Measurements from ENCODE around the gene ASXL2. TPM values are rescaled to one million over a fixed set of nuclear protein-coding genes. Genes with fewer than 3 reads are reported as not detected.

Gene ASXL2
- total RNA-seq, 4 donors from 2014 or later: 19.2 to 23.5 (median 20.4) TPM

DNA sequence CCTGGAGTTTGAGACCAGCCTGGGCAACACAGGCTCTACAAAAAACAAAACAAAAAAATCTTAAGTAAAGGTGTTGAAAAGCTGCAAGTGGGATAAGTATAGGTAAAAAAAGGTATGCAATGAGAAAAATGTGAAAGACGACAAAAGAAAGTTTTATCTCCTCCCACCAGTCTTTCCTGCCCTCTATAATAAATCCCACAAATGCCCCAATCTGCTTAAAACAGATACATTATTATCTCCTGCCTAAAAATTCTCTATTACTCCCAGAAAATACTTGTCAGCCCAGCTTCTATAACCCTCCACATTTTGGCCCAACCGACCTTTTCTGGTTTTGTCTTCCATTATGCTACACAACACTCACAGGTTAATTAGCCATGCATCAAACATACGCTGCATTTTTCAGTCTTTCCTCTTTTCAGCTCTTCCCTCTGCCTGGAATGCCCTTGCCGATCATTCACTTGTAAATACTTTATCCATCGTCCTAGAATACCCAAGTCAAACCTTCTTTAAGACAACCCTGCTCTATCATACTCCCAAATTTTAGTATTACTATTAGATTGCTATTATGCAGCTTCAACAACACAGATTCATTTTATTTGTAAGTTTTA, 10.8 kb downstream of the ASXL2 start:
- no peak for TF ChIP-seq POLR2A (IDR thresholded peaks at IDR 0.05)
- TF ChIP-seq, protein P1, sequence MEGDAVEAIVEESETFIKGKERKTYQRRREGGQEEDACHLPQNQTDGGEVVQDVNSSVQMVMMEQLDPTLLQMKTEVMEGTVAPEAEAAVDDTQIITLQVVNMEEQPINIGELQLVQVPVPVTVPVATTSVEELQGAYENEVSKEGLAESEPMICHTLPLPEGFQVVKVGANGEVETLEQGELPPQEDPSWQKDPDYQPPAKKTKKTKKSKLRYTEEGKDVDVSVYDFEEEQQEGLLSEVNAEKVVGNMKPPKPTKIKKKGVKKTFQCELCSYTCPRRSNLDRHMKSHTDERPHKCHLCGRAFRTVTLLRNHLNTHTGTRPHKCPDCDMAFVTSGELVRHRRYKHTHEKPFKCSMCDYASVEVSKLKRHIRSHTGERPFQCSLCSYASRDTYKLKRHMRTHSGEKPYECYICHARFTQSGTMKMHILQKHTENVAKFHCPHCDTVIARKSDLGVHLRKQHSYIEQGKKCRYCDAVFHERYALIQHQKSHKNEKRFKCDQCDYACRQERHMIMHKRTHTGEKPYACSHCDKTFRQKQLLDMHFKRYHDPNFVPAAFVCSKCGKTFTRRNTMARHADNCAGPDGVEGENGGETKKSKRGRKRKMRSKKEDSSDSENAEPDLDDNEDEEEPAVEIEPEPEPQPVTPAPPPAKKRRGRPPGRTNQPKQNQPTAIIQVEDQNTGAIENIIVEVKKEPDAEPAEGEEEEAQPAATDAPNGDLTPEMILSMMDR (IDR thresholded peaks at IDR 0.05): no peak
- no peak overlapping the region for H3K4me3 ChIP-seq (replicated peaks in 1 of 3)
- no peaks in the 10 kb centered on the region for H3K36me3 ChIP-seq
- H3K4me1 ChIP-seq: peaks cover 0 to 6% of the 10 kb centered on the region in 2 donors
- intact Hi-C loops (cut with DNase I): no loop called here
- no peak overlapping the region for H3K27ac ChIP-seq
- WGBS, 2 donors: 69 to 73% methylated on average over 5 of the region's 5 CpGs
- H3K9me3 ChIP-seq: no peaks in the 10 kb centered on the region
- DNase-seq: no peak
- no peaks in the 10 kb centered on the region for H3K27me3 ChIP-seq

- Histone ChIP-seq H3K36me3 (no peaks in the 10 kb centered on the region), H3K27ac (no peak overlapping the region), H3K4me1 (peaks cover 4 to 19% of the 10 kb centered on the region in 2 donors), H3K4me3 (replicated peaks in 1 of 3) (no peak overlapping the region), H3K27me3 (no peaks in the 10 kb centered on the region), H3K9me3 (no peaks in the 10 kb centered on the region)
- DNase-seq: no peak
- WGBS, 2 donors: 98 to 99% methylated on average over 9 of the region's 9 CpGs
- intact Hi-C loops (cut with DNase I): no loop called here
- no peak for TF ChIP-seq POLR2A (IDR thresholded peaks at IDR 0.05)
- TF ChIP-seq, protein P1 (IDR thresholded peaks at IDR 0.05): no peak
Observed at GRCh38 chr2:25856377-25856776, 21.9 kb downstream of the ASXL2 start.

- Histone ChIP-seq H3K27ac (no peak overlapping the region), H3K36me3 (no peaks in the 10 kb centered on the region), H3K4me1 (peaks cover 4 to 19% of the 10 kb centered on the region in 2 donors), H3K9me3 (no peaks in the 10 kb centered on the region), H3K27me3 (no peaks in the 10 kb centered on the region), H3K4me3 (replicated peaks in 1 of 3) (no peak overlapping the region)
- no peak for DNase-seq
- TF ChIP-seq, protein P1 (IDR thresholded peaks at IDR 0.05): no peak
- no peak for TF ChIP-seq POLR2A (IDR thresholded peaks at IDR 0.05)
- intact Hi-C loops (cut with DNase I): no loop called here
- WGBS, 2 donors: 94 to 95% methylated on average over 3 of the region's 3 CpGs
Observed at GRCh38 chr2:25855065-25855464, 23.2 kb downstream of the ASXL2 start.

DNA sequence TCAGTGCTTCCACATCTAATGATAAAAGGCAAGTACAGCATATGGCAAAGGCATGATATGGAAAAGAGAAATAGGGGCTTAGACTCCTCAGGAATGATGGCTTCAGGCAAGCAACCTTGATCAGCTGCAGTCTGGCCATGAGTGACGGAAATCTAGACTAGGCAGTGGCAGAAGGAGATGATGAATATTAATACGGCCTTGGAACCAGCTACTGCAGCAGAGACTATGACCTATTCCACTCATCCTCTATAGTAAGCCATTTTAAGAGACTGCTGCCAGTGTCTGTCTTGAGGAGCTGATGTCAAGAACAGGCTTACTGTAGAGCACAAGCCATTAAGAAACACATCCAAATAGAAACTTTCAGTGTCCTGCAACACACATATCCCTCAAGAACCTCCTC, 23.7 kb downstream of the ASXL2 start:
- Histone ChIP-seq H3K27ac (no peak overlapping the region), H3K4me1 (peaks cover 4 to 19% of the 10 kb centered on the region in 2 donors), H3K27me3 (no peaks in the 10 kb centered on the region), H3K36me3 (no peaks in the 10 kb centered on the region), H3K4me3 (replicated peaks in 1 of 3) (no peak overlapping the region), H3K9me3 (no peaks in the 10 kb centered on the region)
- WGBS, 2 donors: 91 to 96% methylated on average over 2 of the region's 2 CpGs
- DNase-seq: no peak
- intact Hi-C loops (cut with DNase I): loop anchor here (5.0 kb wide), 1 partner anchor 288 kb away; no protein-coding TSS in a partner anchor
- TF ChIP-seq, protein P1 (IDR thresholded peaks at IDR 0.05): no peak
- no peak for TF ChIP-seq POLR2A (IDR thresholded peaks at IDR 0.05)

DNA sequence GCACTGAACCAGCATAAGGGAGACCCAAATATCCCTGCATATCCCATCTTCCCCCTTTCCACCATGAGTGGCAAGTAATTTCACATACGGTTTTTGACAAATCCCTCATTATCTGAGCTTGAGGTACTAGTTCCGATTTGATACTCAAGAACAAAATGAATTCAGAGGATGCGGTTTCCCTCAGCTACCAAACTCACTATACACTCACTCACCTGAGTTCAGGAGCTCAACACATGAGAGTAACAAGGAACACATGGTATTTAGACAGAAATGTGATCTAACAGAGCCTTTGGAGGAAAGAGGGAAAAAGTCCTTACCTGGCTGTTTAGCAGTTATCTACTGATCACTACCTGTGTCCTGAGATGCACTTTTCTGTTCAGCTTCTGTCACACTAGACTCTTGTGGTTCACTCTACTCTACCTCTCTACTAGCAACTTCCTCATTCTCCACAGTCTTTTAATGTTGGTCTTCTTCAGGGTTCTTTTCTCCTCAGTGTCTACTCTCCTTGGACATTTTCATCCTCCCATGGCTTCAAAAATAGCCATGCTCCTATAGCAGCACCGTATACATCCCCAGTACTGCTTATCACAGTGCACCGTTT, 25.1 kb downstream of the ASXL2 start:
- Histone ChIP-seq H3K27me3 (no peaks in the 10 kb centered on the region), H3K36me3 (no peaks in the 10 kb centered on the region), H3K4me3 (replicated peaks in 1 of 3) (no peak overlapping the region), H3K27ac (no peak overlapping the region), H3K4me1 (peaks cover 4 to 19% of the 10 kb centered on the region in 2 donors), H3K9me3 (no peaks in the 10 kb centered on the region)
- DNase-seq: no peak
- WGBS, 2 donors: 88 to 92% methylated on average over 5 of the region's 5 CpGs
- intact Hi-C loops (cut with DNase I): loop anchor here (5.0 kb wide), 1 partner anchor 289 kb away; no protein-coding TSS in a partner anchor
- TF ChIP-seq, protein P1 (IDR thresholded peaks at IDR 0.05): no peak
- TF ChIP-seq POLR2A (IDR thresholded peaks at IDR 0.05): no peak
